Endothelial cell (in vitro differentiated cells): ENCODE results near the gene R3HDM2. TPM values are rescaled to one million over a fixed set of nuclear protein-coding genes. Genes with fewer than 3 reads are reported as not detected.

ENCODE experiments used
- DNase-seq: peaks from one replicate; pipeline ENCODE4 v3.0.0; 2021; ENCODE audit warnings: low spot score
- H3K27ac Mint-ChIP-seq: one replicate; pipeline ENCODE4 v1.8.0; 2021; ENCODE audit warnings: mixed read lengths, inconsistent platforms; ENCODE audit not compliant: unreplicated experiment
- H3K27me3 Mint-ChIP-seq: one replicate; pipeline ENCODE4 v1.8.0; 2021; ENCODE audit warnings: mild to moderate bottlenecking, moderate library complexity, mixed read lengths, inconsistent platforms; ENCODE audit not compliant: unreplicated experiment
- H3K36me3 Mint-ChIP-seq: one replicate; pipeline ENCODE4 v1.8.0; 2021; ENCODE audit warnings: mild to moderate bottlenecking, low read depth, mixed read lengths, inconsistent platforms; ENCODE audit not compliant: unreplicated experiment
- H3K4me1 Mint-ChIP-seq: one replicate; pipeline ENCODE4 v1.8.0; 2021; ENCODE audit warnings: mild to moderate bottlenecking, mixed read lengths, inconsistent platforms; ENCODE audit not compliant: unreplicated experiment
- H3K4me3 Mint-ChIP-seq: one replicate; pipeline ENCODE4 v1.8.0; 2021; ENCODE audit warnings: mild to moderate bottlenecking, mixed read lengths, inconsistent platforms; ENCODE audit not compliant: unreplicated experiment
- H3K9me3 Mint-ChIP-seq: one replicate; pipeline ENCODE4 v1.8.0; 2021; ENCODE audit warnings: mixed read lengths, inconsistent platforms; ENCODE audit not compliant: unreplicated experiment
- CTCF ChIP-seq: fragments of 200-600 bp; sonication (generic); IDR thresholded peaks from one replicate; pipeline ENCODE4 v1.5.0; 2021; ENCODE audit warnings: antibody characterized with exemption; ENCODE audit not compliant: unreplicated experiment
- total RNA-seq: library from RNA; stranded (reverse); fragmentation: NEBNext Ultra II Directional; extraction: Animal tissue kit (Norgen Biotek cat#: 25700); gene quantifications from one replicate; pipeline ENCODE4 v1.2.1, GENCODE V29; 2021; ENCODE audit not compliant: unreplicated experiment

The R3HDM2 gene
- total RNA-seq, 1 donor from 2014 or later: 39.4 TPM

- Mint-ChIP-seq H3K9me3 (no peaks in the 10 kb centered on the region), H3K27ac (no peak overlapping the region), H3K27me3 (peaks cover 34% of the 10 kb centered on the region), H3K4me3 (peak overlapping the region; percentile 73), H3K4me1 (peaks cover 19% of the 10 kb centered on the region), H3K36me3 (peaks cover 11% of the 10 kb centered on the region)
- peak; percentile 89 for DNase-seq
- peak; percentile 76 for TF ChIP-seq CTCF
Observed at GRCh38 chr12:57242691-57243454, 188.0 kb downstream of the R3HDM2 start.

GRCh38 chr12:57242329-57242690, 188.5 kb downstream of the R3HDM2 start:
- TF ChIP-seq CTCF: no peak
- Mint-ChIP-seq H3K27ac (no peak overlapping the region), H3K4me3 (no peak overlapping the region), H3K4me1 (peaks cover 24% of the 10 kb centered on the region), H3K9me3 (no peaks in the 10 kb centered on the region), H3K36me3 (peaks cover 15% of the 10 kb centered on the region), H3K27me3 (peaks cover 39% of the 10 kb centered on the region)
- DNase-seq: no peak

GRCh38 chr12:57241402-57242310, 189.2 kb downstream of the R3HDM2 start:
- peaks cover 45% of the 10 kb centered on the region for H3K27me3 Mint-ChIP-seq
- H3K36me3 Mint-ChIP-seq: peaks cover 15% of the 10 kb centered on the region
- no peak overlapping the region for H3K4me3 Mint-ChIP-seq
- H3K9me3 Mint-ChIP-seq: no peaks in the 10 kb centered on the region
- TF ChIP-seq CTCF: no peak
- DNase-seq: no peak
- H3K4me1 Mint-ChIP-seq: peaks cover 26% of the 10 kb centered on the region
- H3K27ac Mint-ChIP-seq: no peak overlapping the region

GRCh38 chr12:57240926-57241401, 189.9 kb downstream of the R3HDM2 start:
- Mint-ChIP-seq H3K27me3 (peaks cover 46% of the 10 kb centered on the region), H3K36me3 (peaks cover 15% of the 10 kb centered on the region), H3K27ac (peak overlapping the region; percentile 64), H3K9me3 (no peaks in the 10 kb centered on the region), H3K4me3 (peak overlapping the region; percentile 70), H3K4me1 (peaks cover 26% of the 10 kb centered on the region)
- no peak for TF ChIP-seq CTCF
- DNase-seq: peak; percentile 38
